K562 (cell line): ENCODE data around the gene ITGA11.

Experiments
- BCOR ChIP-seq: fragments of 450-650 bp; IDR thresholded peaks from 2 replicates; pipeline ENCODE4 v1.6.1; 2016
- POLR2A ChIP-seq: fragments of 450-650 bp; conservative IDR thresholded peaks from 2 replicates; pipeline ENCODE4 v1.6.1; 2016
- ZKSCAN1 ChIP-seq: fragments of 150-350 bp; IDR thresholded peaks from 2 replicates; pipeline ENCODE4 v1.6.1; 2016; ENCODE audit warnings: low read depth, low read length
- ZNF431 ChIP-seq: sonication (generic); formaldehyde crosslinking; IDR thresholded peaks from 2 replicates; pipeline ENCODE4 v1.8.0; 2022; ENCODE audit warnings: mild to moderate bottlenecking, missing genetic modification reagents
- ZZZ3 ChIP-seq: fragments of 450-650 bp; IDR thresholded peaks from 2 replicates; pipeline ENCODE4 v1.6.1; 2016; ENCODE audit warnings: antibody characterized with exemption, mild to moderate bottlenecking, moderate library complexity
- TF ChIP-seq, protein P1 (sequence below), 3 experiments: IDR thresholded peaks in 2 of 3; conservative IDR thresholded peaks in 1 of 3; 2 replicates each; pipeline ENCODE4 v1.5.1; 2011 to 2012; ENCODE audit warnings: low read length in 3 of 3, mild to moderate bottlenecking in 3 of 3, control low read depth in 2 of 3, improper control_type of control experiment in 1 of 3, inconsistent platforms in 1 of 3, low read depth in 1 of 3, mixed read lengths in 1 of 3, moderate library complexity in 1 of 3; ENCODE audit not compliant: insufficient read depth in 2 of 3
- TF ChIP-seq, protein P2 (sequence below): fragments of 250-450 bp; sonication (Bioruptor Pico); IDR thresholded peaks from 2 replicates; pipeline ENCODE4 v1.5.0; 2021; ENCODE audit warnings: mild to moderate bottlenecking, moderate library complexity

DNA sequence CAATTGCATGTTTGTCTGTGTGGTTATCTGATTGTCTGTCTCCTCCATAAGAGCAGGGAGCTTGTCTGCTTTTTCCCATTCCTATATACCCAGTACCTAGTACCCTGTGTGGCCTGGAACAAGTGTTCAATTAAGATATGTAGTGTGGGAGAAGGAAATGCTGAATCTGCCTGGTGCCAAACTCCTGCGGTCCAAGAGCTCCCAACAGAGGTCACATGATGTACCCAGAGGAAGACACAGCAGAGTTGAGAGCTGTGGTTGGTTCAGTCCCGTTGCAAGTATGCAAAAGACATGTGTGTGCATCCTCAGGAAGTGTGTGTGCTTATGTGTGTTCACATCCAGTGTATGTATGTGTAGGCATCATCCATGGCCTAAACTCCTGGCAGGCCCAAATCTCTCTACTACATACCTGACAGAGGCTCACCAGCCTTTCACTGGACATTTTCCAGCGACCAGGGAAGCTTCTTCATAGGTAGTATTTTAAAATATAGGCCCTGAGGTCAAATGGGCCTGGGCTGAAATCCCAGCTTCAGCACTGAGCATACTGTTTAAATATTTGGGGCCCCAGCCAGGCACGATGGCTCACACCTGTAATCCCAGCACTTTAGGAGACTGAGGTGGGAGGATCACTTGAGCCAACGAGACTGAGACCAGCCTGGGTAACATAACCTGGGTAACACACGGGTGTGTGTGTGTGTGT is 34.0 kb upstream of the ITGA11 start:
- no peak for TF ChIP-seq BCOR
- no peak for TF ChIP-seq ZNF431 (CRISPR knock-in tag)
- no peak for TF ChIP-seq ZKSCAN1
- TF ChIP-seq, protein P1, sequence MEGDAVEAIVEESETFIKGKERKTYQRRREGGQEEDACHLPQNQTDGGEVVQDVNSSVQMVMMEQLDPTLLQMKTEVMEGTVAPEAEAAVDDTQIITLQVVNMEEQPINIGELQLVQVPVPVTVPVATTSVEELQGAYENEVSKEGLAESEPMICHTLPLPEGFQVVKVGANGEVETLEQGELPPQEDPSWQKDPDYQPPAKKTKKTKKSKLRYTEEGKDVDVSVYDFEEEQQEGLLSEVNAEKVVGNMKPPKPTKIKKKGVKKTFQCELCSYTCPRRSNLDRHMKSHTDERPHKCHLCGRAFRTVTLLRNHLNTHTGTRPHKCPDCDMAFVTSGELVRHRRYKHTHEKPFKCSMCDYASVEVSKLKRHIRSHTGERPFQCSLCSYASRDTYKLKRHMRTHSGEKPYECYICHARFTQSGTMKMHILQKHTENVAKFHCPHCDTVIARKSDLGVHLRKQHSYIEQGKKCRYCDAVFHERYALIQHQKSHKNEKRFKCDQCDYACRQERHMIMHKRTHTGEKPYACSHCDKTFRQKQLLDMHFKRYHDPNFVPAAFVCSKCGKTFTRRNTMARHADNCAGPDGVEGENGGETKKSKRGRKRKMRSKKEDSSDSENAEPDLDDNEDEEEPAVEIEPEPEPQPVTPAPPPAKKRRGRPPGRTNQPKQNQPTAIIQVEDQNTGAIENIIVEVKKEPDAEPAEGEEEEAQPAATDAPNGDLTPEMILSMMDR (IDR thresholded peaks at IDR 0.05 in 2 of 3, conservative IDR thresholded peaks at IDR 0.05 in 1 of 3; ENCODE audit: insufficient read depth in 2 of 3, low read depth in 1 of 3, low read length in 3 of 3) = no peak
- TF ChIP-seq POLR2A = no peak
- no peak for TF ChIP-seq ZZZ3
- TF ChIP-seq, protein P2, sequence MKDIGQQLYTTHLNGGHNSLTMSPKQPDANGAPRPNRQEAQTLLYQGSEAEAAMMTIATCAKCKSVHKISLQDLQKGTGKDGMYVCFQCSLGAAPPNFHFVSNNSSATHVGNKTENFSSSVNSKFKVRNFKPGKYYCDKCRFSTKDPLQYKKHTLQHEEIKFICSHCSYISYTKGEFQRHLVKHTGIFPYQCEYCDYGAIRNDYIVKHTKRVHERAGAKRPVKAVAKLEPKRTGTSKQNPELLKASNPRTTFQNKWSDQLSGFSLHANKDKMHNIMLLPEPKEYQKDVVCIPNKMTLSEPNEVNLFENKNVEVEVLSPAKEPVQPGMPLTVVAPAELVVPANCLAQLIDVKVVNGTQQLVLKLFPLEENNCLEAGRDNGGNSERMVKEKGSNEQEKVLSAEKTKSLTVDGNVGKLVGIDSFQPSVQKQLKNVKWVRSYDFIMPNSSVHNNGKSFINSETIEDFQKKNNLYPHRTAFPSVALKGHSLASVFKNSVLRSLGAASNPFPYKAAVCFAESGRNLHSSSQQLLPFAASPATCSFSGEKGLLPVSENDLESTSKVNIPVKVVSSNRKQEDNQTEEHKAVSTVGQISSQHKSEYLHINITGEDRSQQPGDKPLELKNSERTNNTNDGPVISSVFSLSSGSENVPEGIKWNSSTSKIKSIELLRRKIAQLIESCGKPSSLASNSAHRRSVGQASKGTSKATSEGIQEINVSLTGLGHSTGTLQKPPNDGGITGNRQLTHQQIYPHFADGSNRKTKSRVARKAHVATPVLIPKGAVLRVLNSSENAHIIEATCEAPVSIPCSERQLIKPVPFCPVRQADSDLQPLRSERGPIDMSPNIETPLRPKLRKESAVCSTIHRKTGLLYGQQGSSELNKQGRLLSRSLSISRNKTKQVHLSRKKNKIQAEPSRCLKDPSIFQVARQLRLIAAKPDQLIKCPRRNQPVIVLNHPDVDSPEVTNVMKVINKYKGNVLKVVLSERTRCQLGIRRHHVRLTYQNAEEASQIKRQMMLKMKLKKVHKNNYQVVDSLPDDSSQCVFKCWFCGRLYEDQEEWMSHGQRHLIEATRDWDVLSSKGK = no peak
